Prostate gland (tissue), 2 donors: ENCODE results near the gene SF3A2. TPM values are rescaled to one million over a fixed set of nuclear protein-coding genes. Genes with fewer than 3 reads are reported as not detected.

Source experiments
- DNase-seq: peaks from one replicate; pipeline ENCODE4 v3.0.0-alpha.2; 2019; ENCODE audit warnings: low spot score
- H3K27ac ChIP-seq, 2 donors: fragments of 200-600 bp; sonication (generic); 2 replicates each; pipeline ENCODE4 v1.5.1; 2017 to 2019
- H3K27me3 ChIP-seq: fragments of 200-600 bp; sonication (generic); replicated peaks from 2 replicates; pipeline ENCODE4 v1.5.1; 2019; ENCODE audit not compliant: insufficient read depth
- H3K36me3 ChIP-seq, 2 donors: fragments of 200-600 bp; sonication (generic); 1 replicate in 1 of 2; 2 replicates in 1 of 2; pipeline versions ENCODE4 v1.5.1 to v1.8.1; 2017 to 2019
- H3K4me1 ChIP-seq: fragments of 200-600 bp; sonication (generic); replicated peaks from 2 replicates; pipeline ENCODE4 v1.5.1; 2019
- H3K4me3 ChIP-seq, 2 donors: fragments of 200-600 bp; sonication (generic); 2 replicates each; pipeline ENCODE4 v1.5.1; 2017 to 2019
- H3K9me3 ChIP-seq: fragments of 200-600 bp; sonication (generic); 2 replicates; pipeline ENCODE4 v1.5.1; 2017
- CTCF ChIP-seq, 4 experiments: fragments of 200-600 bp in 2 of 4; fragments of 450-650 bp in 2 of 4; sonication (generic) in 2 of 4; IDR thresholded peaks; 1 replicate in 3 of 4; 2 replicates in 1 of 4; pipeline ENCODE4 v1.5.1; 2016 to 2019; ENCODE audit warnings: antibody characterized with exemption in 4 of 4, mild to moderate bottlenecking in 2 of 4, moderate library complexity in 2 of 4
- POLR2A ChIP-seq: fragments of 450-650 bp; IDR thresholded peaks from one replicate; pipeline ENCODE4 v1.6.1; 2016; ENCODE audit warnings: antibody characterized with exemption, mild to moderate bottlenecking
- POLR2AphosphoS5 ChIP-seq: sonication (generic); formaldehyde crosslinking; IDR thresholded peaks from one replicate; pipeline ENCODE4 v1.6.1; 2017; ENCODE audit warnings: antibody characterized with exemption
- WGBS: methylation state at CpG from one replicate; pipeline ENCODE4 v1.1.5; 2018; 5-methylcytosine and 5-hydroxymethylcytosine counted together
- intact Hi-C: fragments of 100-400 bp; cut with DNase I; formaldehyde crosslinking; loops from one replicate; pipeline ENCODE4 v1.14.2; 2022
- total RNA-seq, 2 donors: library from RNA; depleted of rRNA; stranded (reverse); fragments of >200 nt; gene quantifications; one replicate each; pipeline ENCODE4 v1.1.0, GENCODE V29; 2016

Gene SF3A2
- total RNA-seq, 2 donors from 2014 or later = 31.9 to 113 TPM

GRCh38 chr19:2237051-2237868 is 636 bp downstream of the SF3A2 start:
- H3K4me3 ChIP-seq = peak overlapping the region; percentile 81 to 95
- no peaks in the 10 kb centered on the region for H3K27me3 ChIP-seq
- no peaks in the 10 kb centered on the region for H3K36me3 ChIP-seq
- 40% methylated on average over 43 of the region's 43 CpGs for WGBS
- intact Hi-C loops = loop anchor here (2.0 to 10.0 kb wide), 5 partner anchors 36 to 155 kb away; partner anchors contain the start of genes AP3D1, LSM7 and SPPL2B
- H3K27ac ChIP-seq = peak overlapping the region; percentile 97 to 98
- no peaks in the 10 kb centered on the region for H3K9me3 ChIP-seq
- peaks cover 29% of the 10 kb centered on the region for H3K4me1 ChIP-seq
- DNase-seq = no peak
- TF ChIP-seq POLR2A (no peak), POLR2AphosphoS5 (no peak), CTCF (IDR thresholded peaks at IDR 0.05) (no peak)

GRCh38 chr19:2237869-2238153 is 1.2 kb downstream of the SF3A2 start:
- intact Hi-C loops = loop anchor here (2.0 to 10.0 kb wide), 5 partner anchors 35 to 154 kb away; partner anchors contain the start of genes AP3D1, LSM7 and SPPL2B
- no peaks in the 10 kb centered on the region for H3K36me3 ChIP-seq
- peak overlapping the region in 1 of 2 donors; percentile 95 for H3K4me3 ChIP-seq
- 71% methylated on average over 6 of the region's 6 CpGs for WGBS
- H3K9me3 ChIP-seq = no peaks in the 10 kb centered on the region
- peaks cover 29% of the 10 kb centered on the region for H3K4me1 ChIP-seq
- TF ChIP-seq POLR2AphosphoS5 (no peak), POLR2A (no peak), CTCF (IDR thresholded peaks at IDR 0.05) (no peak)
- H3K27ac ChIP-seq = no peak overlapping the region
- H3K27me3 ChIP-seq = no peaks in the 10 kb centered on the region
- DNase-seq = no peak

GRCh38 chr19:2239173-2239572 is 2.5 kb downstream of the SF3A2 start:
- intact Hi-C loops = loop anchor here (5.0 to 10.0 kb wide), 4 partner anchors 52 to 153 kb away; partner anchors contain the start of genes AP3D1, LSM7 and SPPL2B
- Histone ChIP-seq H3K4me1 (peaks cover 29% of the 10 kb centered on the region), H3K4me3 (no peak overlapping the region), H3K9me3 (no peaks in the 10 kb centered on the region), H3K36me3 (peaks cover 8 to 10% of the 10 kb centered on the region in 2 donors), H3K27ac (peak overlapping the region in 1 of 2 donors; percentile 29), H3K27me3 (no peaks in the 10 kb centered on the region)
- no peak for DNase-seq
- no peak for TF ChIP-seq POLR2AphosphoS5
- no peak for TF ChIP-seq POLR2A
- no peak for TF ChIP-seq CTCF (IDR thresholded peaks at IDR 0.05)
- 54% methylated on average over 10 of the region's 10 CpGs for WGBS

- intact Hi-C loops = loop anchor here (5.0 to 10.0 kb wide), 4 partner anchors 53 to 152 kb away; partner anchors contain the start of genes AP3D1, LSM7 and SPPL2B
- Histone ChIP-seq H3K4me3 (peak overlapping the region; percentile 6 to 25), H3K27ac (peak overlapping the region; percentile 29 to 38), H3K36me3 (peaks cover 17 to 19% of the 10 kb centered on the region in 2 donors), H3K27me3 (no peaks in the 10 kb centered on the region), H3K4me1 (peaks cover 29% of the 10 kb centered on the region), H3K9me3 (no peaks in the 10 kb centered on the region)
- WGBS = 25% methylated on average over 34 of the region's 34 CpGs
- DNase-seq = no peak
- no peak for TF ChIP-seq CTCF (IDR thresholded peaks at IDR 0.05)
- TF ChIP-seq POLR2A = no peak
These were observed 3.4 kb downstream of the SF3A2 start for GRCh38 chr19:2239771-2240770.
